Myocyte (in vitro differentiated cells): Measurements from ENCODE around the gene COBLL1. TPM values are rescaled to one million over a fixed set of nuclear protein-coding genes. Genes with fewer than 3 reads are reported as not detected.

Source experiments
- DNase-seq: peaks from one replicate; pipeline ENCODE4 v3.0.0-alpha.2; 2012; ENCODE audit warnings: low read depth
- total RNA-seq: library from RNA; depleted of rRNA; stranded (reverse); fragments of >200 nt; gene quantifications from 2 replicates; pipeline ENCODE4 v1.2.3, GENCODE V29; 2014

The COBLL1 gene
- total RNA-seq, 1 donor from 2014 or later, result 5.6 TPM

DNA sequence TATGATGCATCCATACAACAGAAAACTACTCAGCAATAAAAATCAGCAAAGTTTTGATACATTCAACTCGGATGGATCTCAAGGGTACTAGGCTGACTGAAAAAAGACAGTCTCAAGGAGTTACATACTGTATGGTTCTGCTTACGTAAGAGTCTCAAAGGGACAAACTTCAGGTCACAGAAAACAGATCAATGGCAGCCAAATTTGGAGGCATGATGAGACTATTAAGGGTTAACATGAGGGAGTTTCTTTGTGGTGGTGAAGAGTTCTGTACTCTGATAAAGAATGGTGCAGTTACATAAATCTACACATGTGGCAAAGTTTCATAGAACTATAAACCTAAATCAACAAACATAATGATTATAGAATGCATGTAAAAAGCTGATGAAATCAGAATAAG, 81.4 kb downstream of the COBLL1 start:
- no peak for DNase-seq

DNA sequence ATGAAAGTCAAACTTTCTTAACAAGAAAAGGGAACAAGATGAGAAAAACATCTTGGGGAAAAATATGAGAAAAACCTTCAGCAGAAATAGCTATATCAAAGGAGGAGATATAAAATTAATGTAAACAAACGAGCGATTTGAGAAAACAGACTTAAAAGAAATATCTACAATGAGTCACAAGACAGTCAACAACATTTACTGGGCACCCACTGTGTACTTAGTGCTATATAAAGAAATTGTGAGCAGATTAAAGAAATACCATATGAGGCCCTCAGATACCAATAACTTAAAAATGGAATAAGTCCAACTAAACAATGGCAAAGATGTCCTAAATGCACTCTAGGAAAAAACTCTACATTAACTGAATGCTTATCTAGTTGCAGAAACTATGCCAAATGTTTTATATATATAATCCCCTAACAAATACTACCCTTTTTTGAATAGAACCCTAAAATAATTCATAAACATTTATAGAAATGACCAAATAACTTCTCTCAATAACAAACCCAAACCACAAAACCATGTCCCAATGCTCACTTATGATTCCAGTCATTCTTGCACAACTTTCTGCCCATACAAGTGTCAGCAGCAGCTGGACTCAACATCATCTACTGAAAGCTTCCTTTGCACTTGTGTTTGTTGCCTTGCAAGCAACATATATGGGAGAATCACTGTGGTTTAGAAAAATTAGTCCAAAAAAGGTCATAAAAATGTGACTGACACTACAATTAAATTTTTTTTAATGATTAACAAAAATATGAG, 83.5 kb downstream of the COBLL1 start:
- peak; percentile 57 for DNase-seq

DNA sequence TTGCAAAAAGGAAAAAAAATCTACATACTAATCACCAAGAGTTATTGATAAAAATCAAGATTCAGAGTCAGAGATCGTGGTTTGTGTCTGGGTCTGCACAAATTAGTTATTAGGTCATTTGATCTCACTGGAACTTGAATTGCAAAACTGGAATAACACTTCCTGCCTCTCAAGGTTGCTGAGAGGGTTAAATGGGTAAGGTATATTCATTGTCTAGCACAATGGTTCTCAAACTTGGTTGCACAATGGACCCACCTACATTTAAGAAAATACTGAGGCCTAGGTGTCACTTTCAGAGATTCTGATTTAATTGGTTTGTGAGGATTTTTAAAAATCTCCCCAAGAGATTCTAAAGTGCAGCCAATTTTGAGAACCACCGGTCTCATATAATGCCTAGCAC, 84.8 kb downstream of the COBLL1 start:
- no peak for DNase-seq

DNA sequence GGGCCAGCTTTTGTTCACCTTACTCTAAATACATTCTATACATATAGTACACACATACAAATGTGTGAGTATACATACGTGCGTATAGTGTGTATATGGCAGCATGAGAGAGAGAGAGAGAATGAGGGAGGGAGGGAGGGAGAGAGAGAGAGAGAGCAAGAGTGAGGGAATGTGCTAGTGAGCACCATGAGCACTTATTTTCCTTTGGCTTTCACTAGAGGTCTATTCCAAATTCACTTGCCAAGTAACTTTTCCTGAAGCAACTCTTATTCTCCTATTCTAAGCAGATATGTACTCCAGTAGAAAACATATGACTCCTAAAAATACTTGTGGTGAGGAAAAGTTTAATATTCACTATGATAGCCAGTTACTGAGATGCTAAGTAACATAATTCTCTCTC, 85.7 kb downstream of the COBLL1 start:
- DNase-seq, result no peak

DNA sequence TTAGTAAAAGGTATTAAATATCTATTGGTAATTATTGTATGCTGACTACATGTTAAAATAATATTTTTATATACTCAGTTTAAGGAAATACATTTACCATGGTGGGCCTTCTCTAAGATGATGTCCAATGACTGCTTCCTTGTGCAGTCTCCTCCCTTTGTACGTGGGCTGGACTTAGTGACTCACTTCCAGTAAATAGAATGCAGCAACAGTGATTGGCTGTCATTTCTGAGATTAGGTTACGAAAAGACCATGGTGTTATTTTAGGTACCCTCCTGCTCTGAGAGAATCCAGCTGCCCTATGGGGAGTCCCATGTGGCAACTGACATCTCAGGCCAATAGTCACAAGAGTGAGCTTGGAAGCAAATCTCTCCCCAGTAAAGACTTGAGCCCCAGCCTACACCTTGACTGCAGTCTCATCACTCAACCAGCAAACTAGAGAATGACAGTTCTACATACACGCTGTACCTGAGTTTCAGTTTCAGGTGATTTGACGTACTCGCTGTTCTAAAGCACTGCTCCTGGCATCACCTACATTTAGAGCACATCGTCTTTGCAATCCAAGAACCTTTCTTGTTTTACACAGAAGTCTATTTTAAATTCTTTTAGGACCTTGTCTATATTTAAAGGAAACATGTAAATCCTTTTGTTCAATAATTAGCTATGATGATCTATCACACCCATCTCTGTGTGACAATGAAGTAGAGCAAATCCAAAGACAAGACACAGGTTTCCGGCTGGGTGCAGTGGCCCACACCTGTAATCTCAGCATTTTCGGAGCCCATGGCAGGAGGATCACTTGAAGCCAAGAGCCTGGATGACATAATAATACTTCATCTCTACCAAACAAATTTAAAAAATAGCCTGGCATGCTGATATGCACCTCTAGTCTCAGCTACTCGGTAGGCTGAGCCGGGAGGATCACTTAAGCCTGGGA, 87.2 kb downstream of the COBLL1 start:
- peak; percentile 61 for DNase-seq

DNA sequence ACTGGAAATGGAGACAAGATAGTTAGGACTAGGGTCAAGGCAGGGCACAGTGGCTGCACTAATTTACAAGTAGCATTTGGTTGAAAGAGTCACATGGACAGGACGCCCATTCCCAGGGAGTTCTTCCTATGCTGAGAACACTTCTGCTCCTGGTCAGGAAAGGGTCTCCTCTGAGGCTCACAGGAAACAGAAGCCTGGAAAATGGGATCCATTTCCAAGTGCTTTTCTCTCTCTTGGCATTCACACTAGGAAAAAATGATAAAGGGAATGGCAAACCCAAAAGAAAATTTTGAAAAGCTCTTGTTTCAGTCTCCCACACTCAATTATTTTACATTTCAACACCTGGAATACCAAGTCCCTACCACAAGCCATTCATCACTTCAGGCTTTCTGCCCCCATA, 88.7 kb downstream of the COBLL1 start:
- no peak for DNase-seq

DNA sequence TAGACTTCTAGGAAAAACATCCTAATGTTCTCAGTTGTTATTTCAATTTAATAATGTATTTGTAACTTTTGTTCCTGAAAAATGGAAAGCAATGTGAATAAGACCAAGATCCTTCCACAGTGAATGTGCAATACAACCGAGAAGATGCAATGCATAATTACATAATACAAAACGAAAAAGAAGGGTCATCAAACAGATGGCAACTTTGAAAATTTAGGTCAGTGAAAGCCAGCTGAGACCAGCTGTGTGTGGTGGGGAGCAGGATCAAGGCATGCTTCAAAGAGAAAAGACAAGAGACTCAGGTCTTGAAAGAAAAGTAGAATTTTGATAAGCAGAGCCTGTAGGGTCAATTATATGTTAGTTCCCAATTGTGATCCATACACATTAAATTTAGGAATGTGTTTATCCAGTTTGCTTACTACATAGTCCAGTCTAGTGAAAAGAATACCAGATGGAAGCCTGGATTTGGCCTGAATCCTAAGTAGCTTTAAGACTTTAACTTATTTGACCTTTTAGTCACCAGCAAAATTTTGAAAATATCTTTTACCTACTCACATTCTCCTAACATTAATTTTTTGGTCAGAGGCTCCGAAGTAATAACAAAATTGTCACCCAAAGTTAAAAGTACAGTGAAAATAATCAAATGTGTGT, 93.7 kb downstream of the COBLL1 start:
- peak; percentile 26 for DNase-seq

DNA sequence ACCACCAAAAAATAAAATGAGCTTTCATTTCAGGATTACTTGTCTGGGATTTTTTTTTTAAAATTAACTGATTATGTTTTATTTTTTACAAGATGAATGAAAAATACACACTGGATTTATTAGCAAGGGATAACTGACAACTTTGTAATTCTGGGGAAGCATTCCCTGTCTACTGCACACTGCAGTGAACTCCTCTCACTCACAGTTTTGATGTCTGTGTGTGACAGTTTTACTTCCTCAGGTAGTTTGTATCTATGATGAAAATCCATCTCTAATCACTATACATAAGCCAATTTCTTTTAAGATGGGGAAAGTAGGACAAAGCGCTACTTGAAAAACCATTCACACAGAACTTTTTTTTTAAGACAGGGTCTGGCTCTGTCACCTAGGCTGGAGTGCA, 94.5 kb downstream of the COBLL1 start:
- no peak for DNase-seq

DNA sequence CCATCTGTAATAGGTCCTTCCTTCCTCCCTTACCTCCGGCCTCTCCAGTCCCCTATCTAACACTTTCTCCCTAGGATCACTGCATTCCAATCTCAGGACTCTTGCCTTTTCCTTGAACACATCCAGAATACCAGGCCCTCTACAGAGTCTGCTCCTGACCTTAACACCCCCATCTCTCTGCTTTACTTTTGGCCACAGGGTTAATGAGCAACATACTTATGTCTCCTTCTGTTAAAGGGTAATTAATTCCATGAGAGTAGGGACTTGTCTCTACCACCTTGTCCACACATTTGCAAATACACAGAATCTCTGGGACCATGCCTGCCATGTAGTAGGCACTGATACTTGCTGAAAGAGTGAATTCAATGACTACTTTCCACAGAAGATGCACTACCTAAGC, 94.9 kb downstream of the COBLL1 start:
- DNase-seq, result no peak

DNA sequence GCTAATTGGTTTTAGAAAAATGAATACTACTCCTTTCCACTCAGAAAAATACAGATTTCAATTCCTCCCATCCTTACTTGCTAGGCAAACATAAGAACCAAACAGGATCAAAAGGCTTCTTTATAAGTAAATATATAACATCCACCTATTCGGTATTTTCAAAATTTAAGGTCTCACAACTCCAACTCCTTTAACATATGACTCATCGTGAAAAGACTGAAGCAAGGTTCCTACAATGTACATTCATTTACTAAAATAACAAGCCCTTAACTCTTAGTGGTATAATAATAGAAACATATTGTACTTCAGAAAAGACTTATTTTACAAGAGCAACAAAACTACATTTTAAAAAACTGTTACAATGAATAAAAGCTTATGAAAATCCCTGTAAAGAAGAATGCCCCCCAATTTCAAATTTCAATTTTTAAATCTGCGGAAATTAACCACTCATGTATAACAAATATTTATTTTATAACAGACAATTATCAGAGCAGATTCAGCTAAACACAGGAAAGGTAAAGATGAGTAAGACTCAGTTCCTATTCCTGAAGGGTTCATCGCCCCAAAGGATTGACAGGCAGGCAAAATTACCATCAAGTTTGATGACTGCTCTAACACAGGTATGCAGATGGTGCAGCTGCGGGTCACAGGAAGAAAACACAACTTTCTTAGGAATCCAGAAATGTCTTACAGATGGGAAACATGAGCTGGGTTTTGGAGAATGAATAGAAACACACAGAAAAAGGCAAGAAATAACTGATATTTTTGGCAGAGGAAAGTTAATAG, 96.4 kb downstream of the COBLL1 start:
- no peak for DNase-seq

DNA sequence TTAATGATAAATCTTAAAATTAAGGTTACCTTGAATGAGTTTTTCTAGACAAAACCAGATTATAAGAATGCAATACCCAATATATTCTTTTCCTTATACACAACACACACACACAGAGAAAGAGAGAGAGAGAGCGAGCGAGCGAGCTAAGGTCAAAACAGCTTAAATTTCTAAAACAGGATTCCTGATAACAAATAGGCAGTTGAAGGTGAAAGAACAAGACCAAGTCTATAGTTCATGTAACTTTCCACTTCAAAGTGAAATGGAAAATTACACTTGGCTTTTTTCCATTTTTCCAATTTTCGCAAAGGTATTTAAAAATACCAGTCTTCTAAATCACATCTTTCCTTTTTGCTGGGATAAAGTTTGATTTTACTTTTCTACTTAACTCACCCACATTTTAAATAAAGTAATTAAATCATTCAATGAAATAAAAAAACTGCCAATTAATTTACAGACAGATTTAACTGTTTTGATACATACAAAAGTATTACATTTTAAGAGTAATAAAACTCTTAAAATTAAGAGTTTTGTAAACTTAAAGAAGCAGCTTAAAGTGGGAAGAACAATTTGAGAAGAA, 98.8 kb downstream of the COBLL1 start:
- DNase-seq, result no peak

DNA sequence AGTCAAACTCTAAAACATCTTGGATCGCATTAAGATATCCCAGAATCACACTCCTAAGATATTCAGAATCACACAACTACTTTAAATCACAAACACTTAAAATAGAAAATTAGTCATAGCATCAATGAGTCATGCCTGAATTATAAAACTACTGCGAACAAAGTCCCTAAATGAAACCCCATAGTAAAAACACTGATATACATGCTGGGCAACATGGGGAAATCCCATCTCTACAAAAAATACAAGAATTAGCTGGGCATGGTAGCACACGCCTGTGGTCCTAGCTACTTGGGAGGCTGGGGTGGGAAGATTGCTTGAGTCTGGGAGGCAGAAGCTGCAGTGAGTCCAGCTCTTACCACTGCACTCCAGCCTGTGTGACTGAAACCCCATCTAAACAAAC, 101.7 kb downstream of the COBLL1 start:
- peak; percentile 54 for DNase-seq

DNA sequence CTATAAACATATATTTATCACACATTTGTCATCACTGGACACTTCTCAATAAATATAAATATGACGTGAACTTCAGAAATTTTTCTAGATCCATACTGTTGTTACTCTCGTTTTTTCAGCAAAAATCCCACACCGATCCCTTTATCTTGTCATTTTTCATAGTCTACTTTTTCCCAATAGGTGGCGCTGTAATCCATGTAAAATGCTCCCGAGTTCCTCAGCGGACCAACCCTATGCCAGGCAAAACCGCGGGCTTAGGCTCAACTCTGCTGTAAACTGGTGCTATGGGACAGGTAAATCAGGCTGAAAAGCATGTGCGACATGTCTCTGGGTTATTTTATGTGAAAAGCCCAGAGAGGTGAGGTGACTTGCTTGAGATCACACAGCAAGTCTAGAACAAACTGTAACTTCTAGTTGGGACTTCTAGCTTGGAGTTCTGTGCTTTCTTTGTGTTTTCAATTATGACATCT, 104.0 kb downstream of the COBLL1 start:
- DNase-seq, result peak; percentile 78

DNA sequence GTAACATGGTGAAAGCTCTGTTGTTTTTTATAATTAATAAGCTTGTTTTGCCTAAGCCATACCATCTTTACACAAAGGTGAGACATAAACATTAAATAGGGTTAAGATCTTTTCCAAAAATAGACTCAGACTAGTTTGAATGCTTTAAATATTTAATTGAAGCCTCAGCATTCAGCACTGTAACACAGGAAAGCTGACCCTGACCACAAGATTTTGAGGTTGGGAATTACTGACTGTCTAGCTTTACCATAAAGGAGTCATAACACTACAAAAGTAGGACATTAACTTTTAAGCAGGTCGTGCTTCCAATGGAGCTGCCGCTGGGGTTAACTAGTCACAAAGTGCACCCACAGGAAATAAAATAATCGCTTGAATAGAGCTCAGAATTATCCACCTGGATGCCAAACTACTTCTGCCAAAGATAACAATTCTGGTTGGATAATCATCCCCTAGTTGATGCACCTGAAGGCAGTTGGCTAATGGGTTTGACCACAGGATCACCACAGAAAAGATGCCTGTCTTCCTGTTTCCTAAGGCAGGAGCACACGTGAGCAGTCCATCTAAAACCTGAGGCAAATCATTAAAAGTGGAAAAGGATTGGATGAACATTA, 106.2 kb downstream of the COBLL1 start:
- DNase-seq, result no peak

DNA sequence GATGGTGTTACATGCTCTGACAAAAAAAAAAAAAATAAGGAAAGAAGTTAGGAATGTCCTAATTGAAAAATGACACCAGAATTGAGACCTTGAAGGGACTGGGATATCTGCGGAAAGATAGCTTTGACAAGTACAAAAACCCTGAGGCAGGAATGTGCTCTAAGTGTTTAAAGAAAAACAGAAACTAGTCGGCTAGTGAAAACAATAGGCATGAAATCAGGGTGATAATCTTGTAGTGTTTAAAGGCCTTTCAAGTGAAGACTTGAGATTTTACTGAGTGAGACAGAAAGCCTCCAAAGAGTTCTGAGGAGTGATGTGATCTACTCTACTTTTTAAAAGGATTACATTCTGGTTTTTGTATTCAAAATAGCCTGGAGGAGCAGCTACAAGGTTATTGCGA, 107.4 kb downstream of the COBLL1 start:
- DNase-seq, result no peak

DNA sequence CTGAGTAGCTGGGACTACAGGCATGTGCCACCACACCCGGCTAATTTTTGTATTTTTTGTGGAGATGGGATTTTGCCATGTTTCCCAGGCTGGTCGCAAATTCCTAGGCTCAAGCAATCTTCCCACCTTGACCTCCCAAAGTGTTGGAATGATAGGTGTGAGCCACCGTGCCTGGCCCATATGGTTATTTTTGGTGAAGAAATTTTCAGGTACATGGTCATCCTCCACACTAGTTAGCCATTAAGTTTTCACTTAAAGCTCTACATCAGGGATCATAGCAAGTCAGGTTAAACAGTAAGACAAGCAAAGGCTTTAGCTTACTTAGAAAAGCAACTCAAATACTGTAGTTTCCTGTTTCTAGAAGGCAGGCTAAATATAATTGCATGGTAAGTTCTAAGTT, 116.1 kb downstream of the COBLL1 start:
- no peak for DNase-seq

DNA sequence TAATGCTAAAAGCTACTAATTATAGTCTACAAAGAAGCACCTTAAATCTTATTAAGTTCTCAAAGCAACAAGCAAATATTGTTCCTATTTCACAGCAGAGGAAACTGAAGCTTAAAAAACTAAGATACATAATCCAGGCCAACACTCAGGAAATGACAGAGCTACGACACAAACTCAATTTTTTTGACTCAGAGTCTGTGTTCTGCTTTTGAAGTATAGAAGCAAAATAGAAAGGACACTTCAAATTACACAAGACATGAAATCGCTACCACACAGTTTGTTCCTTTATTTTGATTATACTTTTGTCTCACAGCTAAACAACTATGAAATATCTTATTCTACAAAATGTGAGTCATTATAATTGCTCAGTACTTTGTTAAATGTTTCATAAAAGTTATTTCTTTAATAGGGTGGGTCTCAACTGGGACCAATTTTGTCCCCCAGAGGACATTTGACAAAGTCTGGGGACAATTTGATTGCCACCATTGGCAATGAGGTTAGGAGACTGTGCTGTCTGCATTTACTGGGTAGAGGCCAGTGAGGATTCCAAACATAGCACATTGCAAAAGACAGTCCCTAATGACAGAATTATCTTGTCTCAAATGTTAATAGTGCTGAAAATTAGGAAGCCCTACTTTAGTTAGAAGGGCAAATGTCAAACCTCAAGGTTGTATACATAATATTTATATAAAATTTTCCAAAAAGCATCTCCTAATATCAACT, 118.8 kb downstream of the COBLL1 start:
- no peak for DNase-seq

DNA sequence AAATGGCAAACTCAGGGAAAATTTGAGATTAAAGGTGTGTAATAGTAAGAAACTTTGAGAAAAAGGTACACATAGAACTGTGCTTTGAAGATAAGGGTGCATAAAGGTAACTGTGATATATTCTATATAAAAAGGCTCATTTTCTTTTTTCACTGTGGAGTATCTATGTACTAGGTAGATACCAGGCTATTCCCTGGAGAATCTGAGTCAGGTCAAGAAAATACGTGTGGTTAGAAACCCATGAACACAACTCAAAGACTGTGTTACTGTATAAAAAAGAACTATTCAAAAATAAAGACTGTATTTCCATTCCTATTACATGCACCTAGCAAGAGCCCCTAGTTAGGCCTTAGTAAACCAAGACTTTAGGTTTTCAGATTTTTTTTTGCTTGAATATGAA, 120.2 kb downstream of the COBLL1 start:
- no peak for DNase-seq
